HCT116 (cell line): ENCODE measurements around the gene SMYD3. TPM values are rescaled to one million over a fixed set of nuclear protein-coding genes. Genes with fewer than 3 reads are reported as not detected.

ENCODE experiments used
- ATAC-seq: fragments of 200-7000 bp; cut with Tn5 transposase; 2 replicates; pipeline ENCODE4 v1.9.1; 2020; ENCODE audit warnings: mild to moderate bottlenecking, moderate library complexity
- BruUV-seq: library from RNA; stranded (reverse); fragments of 400-500 nt; replicated peaks from 2 replicates; lab custom pipeline; 2021; lab: Mats Ljungman, UMichigan
- CTCF ChIA-PET: fragments of 300-600 bp; sonication (Branson Sonifier 250); formaldehyde crosslinking; loops from one replicate; lab custom pipeline; 2021; ENCODE audit warnings: antibody characterized with exemption; lab: Charles Lee
- POLR2A ChIA-PET: fragments of 300-600, 350-600 bp; sonication (Branson Sonifier 250); formaldehyde crosslinking; loops from one replicate; lab custom pipeline; 2021; ENCODE audit warnings: antibody characterized with exemption; lab: Charles Lee
- RAD21 ChIA-PET, 2 experiments: fragments of 300-600 bp; sonication (Branson Sonifier 250); formaldehyde crosslinking; loops; one replicate each; lab custom pipeline; 2023; ENCODE audit warnings: low total read pairs in 2 of 2; ENCODE audit not compliant: uncharacterized antibody in 2 of 2, unreplicated experiment in 2 of 2, low non-redundant PET in 1 of 2; lab: Charles Lee
- DNase-seq: peaks from one replicate; pipeline ENCODE4 v3.0.0-alpha.2; 2010; ENCODE audit warnings: low read depth, low spot score
- H2AFZ ChIP-seq: fragments of 200-600 bp; shearing (Covaris generic), sonication (generic); 2 replicates; pipeline ENCODE4 v1.6.1; 2017; ENCODE audit warnings: low read depth, mixed run types, mixed read lengths, antibody characterized with exemption, low read length; ENCODE audit not compliant: poor library complexity, severe bottlenecking
- H3K27ac ChIP-seq: 2 replicates; pipeline ENCODE4 v1.5.1; 2012; ENCODE audit warnings: low read depth, low read length
- H3K27me3 ChIP-seq: fragments of 200-600 bp; sonication (generic); 2 replicates; pipeline ENCODE4 v1.6.1; 2016; ENCODE audit warnings: mixed run types, low read length, mixed read lengths; ENCODE audit not compliant: insufficient read depth
- H3K36me3 ChIP-seq, 2 experiments: fragments of 200-500 bp in 1 of 2; fragments of 200-600 bp in 1 of 2; sonication (Bioruptor generic) in 1 of 2; sonication (generic) in 1 of 2; 2 replicates each; pipeline versions ENCODE4 v1.5.1 to v1.6.1; 2014 to 2016; ENCODE audit warnings: low read length in 2 of 2, inconsistent platforms in 1 of 2, mixed read lengths in 1 of 2, mixed run types in 1 of 2; ENCODE audit not compliant: insufficient read depth in 2 of 2, control insufficient read depth in 1 of 2
- H3K4me1 ChIP-seq, 2 experiments: fragments of 200-600 bp in 1 of 2; sonication (generic) in 1 of 2; 2 replicates each; pipeline versions ENCODE4 v1.5.1 to v1.6.1; 2012 to 2017; ENCODE audit warnings: low read length in 2 of 2, inconsistent platforms in 1 of 2, mild to moderate bottlenecking in 1 of 2, mixed read lengths in 1 of 2, mixed run types in 1 of 2, moderate library complexity in 1 of 2; ENCODE audit not compliant: insufficient read depth in 2 of 2, control insufficient read depth in 1 of 2
- H3K4me2 ChIP-seq: fragments of 200-600 bp; sonication (generic); 2 replicates; pipeline ENCODE4 v1.6.1; 2017; ENCODE audit warnings: mixed run types, low read length, mixed read lengths
- H3K4me3 ChIP-seq, 2 experiments: fragments of 200-600 bp in 1 of 2; sonication (generic) in 1 of 2; replicated peaks in 1 of 2; 2 replicates each; pipeline ENCODE4 v1.5.1; 2011 to 2016; ENCODE audit warnings: low read length in 2 of 2, control low read depth in 1 of 2, low read depth in 1 of 2, mild to moderate bottlenecking in 1 of 2, mixed read lengths in 1 of 2, mixed run types in 1 of 2
- H3K79me2 ChIP-seq: fragments of 200-600 bp; sonication (generic); 2 replicates; pipeline ENCODE4 v1.6.1; 2017; ENCODE audit warnings: mild to moderate bottlenecking, mixed run types, low read length, moderate library complexity, mixed read lengths; ENCODE audit not compliant: insufficient read depth
- H3K9ac ChIP-seq: fragments of 200-600 bp; sonication (generic); 2 replicates; pipeline ENCODE4 v1.6.1; 2016; ENCODE audit warnings: low read length, mixed read lengths
- H3K9me2 ChIP-seq: fragments of 200-600 bp; sonication (generic), shearing (Covaris generic); 2 replicates; pipeline ENCODE4 v1.6.1; 2017; ENCODE audit warnings: mixed run types, mild to moderate bottlenecking, moderate library complexity; ENCODE audit not compliant: insufficient read depth
- H3K9me3 ChIP-seq, 2 experiments: fragments of 200-500 bp in 1 of 2; fragments of 200-600 bp in 1 of 2; sonication (Bioruptor generic) in 1 of 2; sonication (generic) in 1 of 2; 2 replicates each; pipeline ENCODE4 v1.6.1; 2014 to 2017; ENCODE audit warnings: low read length in 2 of 2, mixed read lengths in 2 of 2, inconsistent platforms in 1 of 2, low read depth in 1 of 2, mild to moderate bottlenecking in 1 of 2, mixed run types in 1 of 2, moderate library complexity in 1 of 2; ENCODE audit not compliant: control insufficient read depth in 1 of 2, insufficient read depth in 1 of 2
- H4K20me1 ChIP-seq: fragments of 200-600 bp; sonication (generic), shearing (Covaris generic); 2 replicates; pipeline ENCODE4 v1.6.1; 2017; ENCODE audit warnings: mixed run types, mild to moderate bottlenecking, moderate library complexity; ENCODE audit not compliant: insufficient read depth
- SP1 ChIP-seq: IDR thresholded peaks from 2 replicates; pipeline ENCODE4 v1.6.1; 2012; ENCODE audit warnings: low read depth
- ZNF274 ChIP-seq: fragments of 200-500 bp; sonication (Bioruptor generic); IDR thresholded peaks from 2 replicates; pipeline ENCODE4 v1.6.1; 2014; ENCODE audit warnings: mild to moderate bottlenecking, low read depth, low read length, inconsistent platforms
- intact Hi-C: fragments of 100-400 bp; cut with micrococcal nuclease; formaldehyde crosslinking; loops from 2 replicates; pipeline ENCODE4 v1.10.0; 2022
- total RNA-seq: library from RNA; stranded (reverse); gene quantifications from one replicate; pipeline ENCODE4 v1.2.1, GENCODE V29; 2021; ENCODE audit not compliant: unreplicated experiment
- TF ChIP-seq, protein P1 (sequence below): IDR thresholded peaks from 2 replicates; pipeline ENCODE4 v1.6.1; 2012
- TF ChIP-seq, protein P2 (sequence below): IDR thresholded peaks from 2 replicates; pipeline ENCODE4 v1.6.1; 2011; ENCODE audit warnings: mild to moderate bottlenecking, low read length, moderate library complexity; ENCODE audit not compliant: insufficient replicate concordance; ENCODE audit errors: extremely low read depth

The SMYD3 gene
- total RNA-seq, 1 experiment from 2014 or later, result 33.6 TPM

DNA sequence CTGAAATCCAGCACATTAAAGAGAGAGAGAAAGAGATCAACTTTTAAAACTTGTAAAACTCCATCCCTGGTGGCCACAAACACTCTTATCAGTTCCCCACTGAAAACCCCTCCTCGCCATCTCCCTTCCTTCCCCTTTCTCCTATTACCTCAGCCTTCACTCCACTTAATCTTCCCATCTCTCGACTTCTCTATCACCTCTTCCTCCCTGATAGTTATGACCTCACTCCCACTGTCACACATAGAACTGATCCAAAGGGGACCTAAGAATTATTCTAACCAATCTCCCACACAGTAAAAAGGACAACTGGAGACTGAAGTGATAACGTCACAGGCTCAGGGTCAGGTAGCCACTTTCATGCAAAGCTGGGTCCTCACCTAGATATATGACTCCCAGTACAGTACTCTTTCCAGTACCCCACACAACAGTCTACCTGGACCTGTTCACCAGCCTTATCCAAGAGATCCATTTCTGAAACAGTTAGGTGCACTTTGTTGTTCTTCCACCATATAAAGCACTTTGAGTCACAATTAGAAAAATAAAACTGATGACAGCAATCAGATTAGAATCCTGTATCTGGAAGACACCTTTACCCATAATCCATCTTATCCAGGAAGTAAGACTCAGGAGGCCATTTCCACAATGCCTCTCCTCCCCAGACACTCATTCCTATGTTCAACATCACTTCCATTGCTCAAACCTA, 324.8 kb downstream of the SMYD3 start:
- RAD21 ChIA-PET, result no interaction called here
- no peak for ATAC-seq
- no peaks in the 10 kb centered on the region for H3K27me3 ChIP-seq
- no peak overlapping the region for H3K4me3 ChIP-seq
- DNase-seq, result no peak
- no peak overlapping the region for H3K4me2 ChIP-seq
- TF ChIP-seq SP1 (no peak), ZNF274 (no peak)
- TF ChIP-seq, protein P1, sequence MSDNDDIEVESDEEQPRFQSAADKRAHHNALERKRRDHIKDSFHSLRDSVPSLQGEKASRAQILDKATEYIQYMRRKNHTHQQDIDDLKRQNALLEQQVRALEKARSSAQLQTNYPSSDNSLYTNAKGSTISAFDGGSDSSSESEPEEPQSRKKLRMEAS, result no peak
- no peaks in the 10 kb centered on the region for H3K9me2 ChIP-seq
- no peaks in the 10 kb centered on the region for H4K20me1 ChIP-seq
- intact Hi-C loops, result no loop called here
- no peak overlapping the region for H2AFZ ChIP-seq
- H3K79me2 ChIP-seq, result no peaks in the 10 kb centered on the region
- POLR2A ChIA-PET, result no interaction called here
- H3K9me3 ChIP-seq, result no peaks in the 10 kb centered on the region
- BruUV-seq, result no TSS peak
- no peak overlapping the region for H3K27ac ChIP-seq
- H3K4me1 ChIP-seq, result no peaks in the 10 kb centered on the region
- H3K36me3 ChIP-seq, result no peaks in the 10 kb centered on the region
- CTCF ChIA-PET, result no interaction called here
- H3K9ac ChIP-seq, result no peak overlapping the region

DNA sequence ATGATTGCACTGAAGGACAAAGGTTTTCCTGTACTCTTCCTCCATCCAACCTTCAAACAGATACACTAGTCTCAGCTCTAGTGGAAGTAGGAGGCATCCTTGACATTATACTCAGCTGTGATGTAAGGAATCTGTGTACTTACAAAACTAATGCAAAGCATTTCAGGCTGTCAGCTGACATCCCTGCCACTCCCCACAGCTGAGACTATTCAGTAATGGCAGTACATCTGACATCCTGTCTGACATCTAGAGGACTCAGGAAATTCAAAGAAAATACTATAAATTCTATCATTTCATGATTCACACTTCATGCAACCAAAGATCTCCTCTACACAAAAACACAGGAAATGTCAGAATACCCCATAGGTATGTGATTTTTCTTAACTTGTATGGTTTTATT, 325.8 kb downstream of the SMYD3 start:
- H4K20me1 ChIP-seq, result no peaks in the 10 kb centered on the region
- no peaks in the 10 kb centered on the region for H3K9me3 ChIP-seq
- no peaks in the 10 kb centered on the region for H3K36me3 ChIP-seq
- H2AFZ ChIP-seq, result no peak overlapping the region
- H3K4me1 ChIP-seq, result no peaks in the 10 kb centered on the region
- intact Hi-C loops, result no loop called here
- no TSS peak for BruUV-seq
- DNase-seq (no peak), ATAC-seq (no peak)
- CTCF ChIA-PET, result no interaction called here
- H3K4me3 ChIP-seq, result no peak overlapping the region
- no peaks in the 10 kb centered on the region for H3K79me2 ChIP-seq
- RAD21 ChIA-PET, result no interaction called here
- no peak overlapping the region for H3K27ac ChIP-seq
- no peak overlapping the region for H3K9ac ChIP-seq
- TF ChIP-seq, protein P2, sequence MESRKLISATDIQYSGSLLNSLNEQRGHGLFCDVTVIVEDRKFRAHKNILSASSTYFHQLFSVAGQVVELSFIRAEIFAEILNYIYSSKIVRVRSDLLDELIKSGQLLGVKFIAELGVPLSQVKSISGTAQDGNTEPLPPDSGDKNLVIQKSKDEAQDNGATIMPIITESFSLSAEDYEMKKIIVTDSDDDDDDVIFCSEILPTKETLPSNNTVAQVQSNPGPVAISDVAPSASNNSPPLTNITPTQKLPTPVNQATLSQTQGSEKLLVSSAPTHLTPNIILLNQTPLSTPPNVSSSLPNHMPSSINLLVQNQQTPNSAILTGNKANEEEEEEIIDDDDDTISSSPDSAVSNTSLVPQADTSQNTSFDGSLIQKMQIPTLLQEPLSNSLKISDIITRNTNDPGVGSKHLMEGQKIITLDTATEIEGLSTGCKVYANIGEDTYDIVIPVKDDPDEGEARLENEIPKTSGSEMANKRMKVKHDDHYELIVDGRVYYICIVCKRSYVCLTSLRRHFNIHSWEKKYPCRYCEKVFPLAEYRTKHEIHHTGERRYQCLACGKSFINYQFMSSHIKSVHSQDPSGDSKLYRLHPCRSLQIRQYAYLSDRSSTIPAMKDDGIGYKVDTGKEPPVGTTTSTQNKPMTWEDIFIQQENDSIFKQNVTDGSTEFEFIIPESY, result no peak
- no peaks in the 10 kb centered on the region for H3K9me2 ChIP-seq
- H3K4me2 ChIP-seq, result no peak overlapping the region
- POLR2A ChIA-PET, result no interaction called here
- H3K27me3 ChIP-seq, result no peaks in the 10 kb centered on the region
